NCI-H1436 (cell line): ENCODE results near the gene NKD2.
"Not testable (repeated sequence)": the region's sequence is repeated elsewhere in the genome, so short reads cannot be mapped to it uniquely, and the experiment has no call there.

ENCODE experiments used
- DNase-seq: peaks from one replicate; lab custom pipeline; 2025; lab: John Stamatoyannopoulos, UW

The NKD2 gene

GRCh38 chr5:1013948-1014301, 5.3 kb downstream of the NKD2 start:
- no peak for DNase-seq

- no peak for DNase-seq
Measured at GRCh38 chr5:1014346-1014745, 5.7 kb downstream of the NKD2 start.

GRCh38 chr5:1014781-1015221, 6.2 kb downstream of the NKD2 start:
- no peak for DNase-seq

- no peak for DNase-seq
Measured at GRCh38 chr5:1015507-1015906, 6.9 kb downstream of the NKD2 start.

- DNase-seq, result no peak
Measured at GRCh38 chr5:1016036-1016435, 7.4 kb downstream of the NKD2 start.

DNA sequence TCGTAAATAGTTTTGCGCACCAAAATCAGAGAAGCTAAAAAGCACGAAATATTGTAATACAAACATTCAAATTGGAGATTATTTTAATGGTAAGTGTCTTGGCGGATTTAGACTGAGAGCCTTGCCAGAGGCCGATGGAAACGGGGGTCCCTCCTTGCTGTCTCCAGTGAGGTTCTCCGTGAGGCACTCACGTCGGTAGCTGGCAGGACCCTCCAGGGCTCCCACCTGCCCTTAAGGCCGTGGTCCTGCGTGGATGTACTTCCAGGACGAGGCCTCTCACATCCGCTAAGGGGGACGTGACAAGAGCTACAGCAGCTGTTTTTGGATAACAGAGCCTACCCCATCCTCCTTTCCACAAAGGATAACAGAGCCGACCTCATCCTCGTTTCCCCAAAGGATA, 7.9 kb downstream of the NKD2 start:
- no peak for DNase-seq

- DNase-seq, result no peak
Measured at GRCh38 chr5:1017056-1017455, 8.5 kb downstream of the NKD2 start.

DNA sequence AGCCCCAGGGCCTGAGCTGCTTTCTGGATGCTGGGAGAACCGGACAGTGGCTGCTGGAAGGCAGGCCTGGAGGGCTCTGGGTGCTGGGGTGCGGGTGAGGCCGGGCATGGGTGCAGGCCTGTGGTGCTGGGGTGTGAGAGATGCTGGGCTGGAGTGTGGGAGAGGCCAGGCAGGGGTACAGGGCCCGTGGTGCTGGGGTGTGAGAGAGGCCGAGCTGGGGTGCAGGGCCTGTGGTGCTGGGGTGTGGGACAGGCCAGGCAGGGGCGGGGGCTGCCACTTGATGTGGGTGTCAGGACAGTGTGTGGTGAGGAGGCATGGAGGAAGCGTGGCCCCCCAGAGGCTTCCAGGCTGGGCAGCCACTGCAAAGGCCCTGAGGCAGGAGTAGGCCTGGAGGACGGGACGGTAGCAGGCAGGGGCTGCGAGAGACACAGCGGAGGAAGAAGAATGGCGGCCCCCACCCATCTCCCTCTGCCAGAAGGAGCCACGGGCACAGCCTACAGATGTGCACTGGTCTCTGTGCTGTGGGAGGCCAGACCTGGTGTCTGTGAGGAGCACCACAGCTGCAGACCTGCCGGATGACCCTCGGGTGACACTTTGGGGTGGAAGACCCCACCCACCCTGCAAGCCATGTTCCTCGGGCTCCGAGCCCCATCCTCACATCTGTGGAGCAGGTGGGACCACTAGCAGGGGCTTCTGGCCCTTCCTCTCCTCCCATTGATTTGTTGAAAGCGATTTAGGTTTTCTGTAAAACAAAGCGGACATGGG, 9.3 kb downstream of the NKD2 start:
- no peak for DNase-seq

DNA sequence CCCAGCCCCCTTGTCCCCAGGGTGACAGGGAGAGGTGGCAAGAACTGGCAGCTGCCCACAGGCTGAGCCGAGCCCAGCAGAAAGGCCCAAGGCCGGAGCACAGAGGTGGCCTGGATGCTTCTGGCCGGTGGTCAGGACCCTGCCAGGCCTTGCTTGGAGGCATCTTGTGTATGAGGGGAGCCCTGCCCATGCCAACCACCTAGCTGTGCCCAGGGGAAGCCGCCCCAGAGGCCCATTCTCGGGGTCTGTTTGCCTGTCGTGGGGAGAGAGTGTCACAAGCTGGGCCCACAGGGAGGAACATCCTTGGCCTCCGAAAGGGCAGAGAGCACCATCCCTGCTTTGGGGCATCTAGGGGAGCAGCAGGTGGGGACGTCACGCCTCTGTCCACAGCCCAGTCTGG, 10.0 kb downstream of the NKD2 start:
- DNase-seq, result no peak

- DNase-seq, result no peak
Measured at GRCh38 chr5:1019001-1019905, 10.7 kb downstream of the NKD2 start.

DNA sequence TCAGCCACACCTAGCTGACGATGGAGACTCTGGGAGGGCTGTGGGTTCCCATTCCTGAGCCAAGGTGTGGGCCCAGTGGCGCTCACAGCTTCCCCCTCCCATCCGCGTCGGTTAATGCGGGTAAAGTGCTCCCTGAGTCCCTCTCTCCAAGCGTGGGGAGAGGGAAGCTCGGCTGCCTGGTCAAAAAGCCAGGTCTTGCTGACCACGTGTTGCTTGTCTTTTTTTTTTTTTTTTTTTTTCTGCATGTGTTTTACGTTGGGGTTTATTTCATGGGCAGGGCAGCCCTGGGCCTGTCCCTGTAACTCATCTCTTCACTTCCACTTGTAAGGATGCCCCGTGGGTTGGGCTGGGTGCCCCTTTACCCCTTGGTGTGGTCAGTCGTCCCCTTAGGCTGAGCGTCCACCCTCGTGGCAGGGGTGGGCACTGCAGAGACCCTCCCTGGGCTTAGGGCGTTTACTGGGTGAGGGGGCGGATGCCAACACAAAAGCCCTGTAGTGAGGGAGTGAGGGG, 11.9 kb downstream of the NKD2 start:
- DNase-seq, result no peak

DNA sequence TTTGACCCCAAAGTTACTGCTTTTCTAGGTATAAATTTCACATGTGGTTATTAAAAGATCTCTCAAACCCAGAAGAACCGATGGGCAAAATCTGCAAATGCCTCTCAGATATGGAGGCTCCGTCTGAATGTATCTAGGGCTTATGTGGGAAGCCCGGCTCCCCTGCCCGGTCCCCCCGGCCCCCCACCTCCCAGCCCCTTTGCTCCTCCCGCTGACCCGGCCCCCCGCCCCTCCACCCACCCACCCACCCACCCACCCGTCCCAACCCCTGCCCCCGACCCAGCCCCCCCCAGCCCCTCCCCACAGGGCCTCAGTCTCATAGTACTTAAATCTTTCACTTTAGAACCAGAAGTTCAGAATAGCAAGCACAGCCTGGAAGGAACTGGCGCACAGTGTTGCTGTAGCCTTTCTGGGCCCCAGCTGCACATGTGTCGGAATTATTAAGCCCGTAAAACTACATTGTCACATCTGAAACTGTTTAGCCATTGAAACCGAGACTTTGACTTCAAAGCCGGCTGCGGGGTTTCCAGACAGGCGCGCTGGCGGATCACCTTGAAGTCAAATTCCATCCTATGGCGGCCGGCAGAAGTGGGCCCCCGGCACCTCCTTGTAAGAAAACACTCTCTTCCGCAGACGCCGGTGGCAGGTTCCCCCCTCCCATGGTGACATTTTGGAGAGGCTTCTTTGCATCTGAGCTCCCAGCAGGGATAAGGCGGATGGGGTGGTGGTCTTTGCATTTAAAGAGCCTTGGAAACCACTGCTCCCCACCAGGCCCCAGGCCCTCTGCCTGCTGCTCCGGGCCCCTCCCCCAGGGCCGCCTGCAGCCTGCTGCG, 12.8 kb downstream of the NKD2 start:
- no peak for DNase-seq

DNA sequence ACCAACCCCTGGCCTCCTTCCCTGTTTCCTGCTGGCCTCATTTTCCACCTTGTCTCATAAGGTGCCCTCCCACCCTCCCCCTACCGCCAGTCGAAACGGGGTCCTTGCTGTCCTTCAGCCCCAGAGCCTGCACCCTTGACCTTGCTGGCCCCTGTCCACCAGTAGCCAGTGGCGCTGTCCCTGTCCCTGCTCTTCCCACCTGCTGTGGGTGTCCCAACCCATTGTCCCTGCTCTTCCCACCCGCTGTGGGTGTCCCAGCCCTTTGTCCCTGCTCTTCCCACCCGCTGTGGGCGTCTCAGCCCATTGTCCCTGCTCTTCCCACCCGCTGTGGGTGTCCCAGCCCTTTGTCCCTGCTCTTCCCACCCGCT, 13.4 kb downstream of the NKD2 start:
- not testable (repeated sequence) for DNase-seq

- DNase-seq, result no peak
Measured at GRCh38 chr5:1026700-1027621, 18.4 kb downstream of the NKD2 start.

GRCh38 chr5:1027631-1028441, 19.2 kb downstream of the NKD2 start:
- DNase-seq, result no peak

DNA sequence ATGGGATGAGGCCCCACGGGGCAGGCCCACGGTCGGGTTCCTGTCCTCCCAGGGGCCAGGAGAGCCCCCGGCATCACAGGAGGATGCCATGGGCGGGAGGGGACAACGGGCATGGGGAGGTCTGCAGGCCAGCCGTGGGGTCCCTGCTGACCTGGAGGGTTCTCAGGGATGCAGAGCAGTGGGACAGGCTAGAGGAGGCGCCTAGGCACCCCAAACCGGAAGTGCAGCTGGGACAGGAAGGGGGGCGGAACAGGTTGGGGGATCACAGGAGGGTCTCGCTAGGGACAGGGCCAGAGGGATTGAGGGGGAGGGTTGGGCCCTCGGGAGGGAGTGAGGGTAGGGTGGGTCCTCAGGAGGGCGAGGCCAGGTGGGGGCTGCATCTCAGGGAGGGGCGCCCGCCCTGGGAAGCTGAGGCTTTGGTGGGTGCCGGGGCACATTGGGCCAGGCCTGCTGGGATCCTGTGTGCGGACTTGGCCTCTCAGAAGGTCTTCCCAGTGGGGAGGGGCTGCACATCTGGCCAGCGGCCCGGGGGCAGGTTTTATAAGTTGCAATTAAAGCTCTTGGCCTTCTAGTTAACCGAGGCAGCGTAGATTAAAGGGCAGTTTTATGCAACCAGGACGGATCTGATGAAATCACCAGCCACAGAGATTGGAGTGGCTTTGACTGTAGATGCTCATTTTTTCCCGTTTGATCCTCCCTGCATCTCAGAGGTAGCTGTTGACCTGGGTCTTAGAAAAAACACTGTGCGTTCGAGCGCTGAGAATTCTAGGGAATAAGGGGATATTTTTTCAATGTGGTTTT, 20.1 kb downstream of the NKD2 start:
- no peak for DNase-seq

DNA sequence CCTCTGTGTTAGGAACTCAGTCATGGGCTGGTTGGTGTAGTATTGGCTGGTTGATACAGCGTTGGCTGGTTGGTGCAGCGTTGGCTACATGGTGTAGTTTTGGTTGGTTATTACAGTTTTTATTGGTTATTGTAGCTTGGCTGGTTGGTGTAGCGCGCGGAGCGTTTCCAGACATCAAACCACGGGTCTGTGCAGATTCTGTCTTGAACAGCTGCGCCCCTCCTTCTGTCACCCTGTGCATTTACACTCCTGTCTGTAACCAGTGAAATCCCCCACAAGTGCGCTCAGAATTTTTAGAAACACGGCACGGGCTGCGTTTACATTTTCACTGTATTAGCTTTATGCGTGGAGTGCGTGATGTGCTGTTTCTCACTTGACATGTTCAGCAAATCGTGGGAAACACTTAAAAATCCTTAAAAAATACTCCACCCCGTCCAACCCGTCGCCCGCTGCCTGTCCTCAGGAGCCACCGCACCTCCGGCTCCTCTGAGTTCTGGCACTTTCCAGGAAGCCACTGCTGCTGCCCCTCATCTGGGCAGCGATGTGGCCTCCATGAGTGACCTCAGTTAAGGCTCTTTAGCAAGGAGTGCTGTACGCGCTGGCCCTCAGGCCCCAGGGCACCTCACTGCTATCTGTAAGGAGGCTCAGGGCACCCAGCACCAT, 20.8 kb downstream of the NKD2 start:
- DNase-seq, result no peak

DNA sequence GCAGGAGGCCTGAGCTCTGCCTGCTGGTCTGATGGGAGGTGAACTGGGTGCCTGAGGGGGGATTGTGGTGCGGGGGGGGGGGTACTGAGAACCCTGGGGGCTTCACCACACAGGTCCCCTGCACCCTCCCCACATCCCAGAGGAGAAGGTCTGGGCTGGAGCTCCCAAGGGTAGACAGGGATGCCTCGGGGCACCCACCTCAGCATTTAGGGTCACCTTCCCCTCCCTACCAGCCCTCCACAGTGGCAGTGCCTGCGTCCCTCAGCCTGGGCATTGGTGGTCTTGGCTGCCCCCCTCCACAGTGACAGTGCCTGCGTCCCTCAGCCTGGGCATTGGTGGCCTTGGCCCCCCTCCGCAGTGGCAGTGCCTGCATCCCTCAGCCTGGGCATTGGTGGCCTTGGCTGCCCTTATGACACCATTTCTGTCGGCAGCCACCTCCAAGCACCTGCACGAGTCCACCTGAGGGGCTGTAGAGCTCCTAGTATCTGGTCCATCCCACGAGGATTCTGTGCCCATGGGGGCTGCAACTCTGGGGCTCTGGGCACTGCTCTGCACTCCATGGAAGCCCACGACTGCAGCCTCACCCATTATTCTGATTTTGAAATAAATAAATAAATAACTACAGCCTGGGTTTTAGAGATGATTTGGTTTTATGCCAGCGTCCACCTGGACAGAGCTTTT, 21.5 kb downstream of the NKD2 start:
- no peak for DNase-seq
